Measurements from ENCODE around the gene ISYNA1. TPM values are rescaled to one million over a fixed set of nuclear protein-coding genes. Genes with fewer than 3 reads are reported as not detected.

The ISYNA1 gene
- total and polyA plus RNA-seq, 2 of the 4 experiments (the other 2 are of a cell fraction): 3.4 to 24.7 TPM

- Histone ChIP-seq H3K4me1 (ENCODE audit: control insufficient read depth, insufficient read depth, low read length) (peaks cover 9% of the 10 kb centered on the region; the same call in 1 of the 2 replicates), H3K4ac (ENCODE audit: low read depth, low read length) (0 out of 2 replicates have a peak overlapping the region, but pooled peaks have one; percentile 48), H4K8ac (ENCODE audit: low read depth in 2 of 2, low read length in 2 of 2) (no peak overlapping the region), H3K9ac (ENCODE audit: low read depth, low read length) (no peak overlapping the region), H3K79me1 (ENCODE audit: low read depth in 1 of 2, low read length in 2 of 2) (peaks cover 0 to 34% of the 10 kb centered on the region in 2 experiments; a peak in 3 of 4 replicates), H2AK5ac (ENCODE audit: low read depth, low read length) (no peak overlapping the region), H4K91ac (ENCODE audit: insufficient read depth, low read depth, low read length) (no peak overlapping the region), H2AK9ac (replicated peaks; ENCODE audit: low read depth, low read length, poor library complexity) (peak overlapping the region; percentile 15), H2BK15ac (ENCODE audit: low read depth, low read length) (no peak overlapping the region), H2BK20ac (ENCODE audit: low read depth, low read length) (no peak overlapping the region), H3K9me1 (ENCODE audit: insufficient read depth, low read length) (peaks cover 5% of the 10 kb centered on the region; the same call in 1 of the 2 replicates), H2BK5ac (ENCODE audit: low read depth, low read length, poor library complexity, severe bottlenecking) (no peak overlapping the region), H3K9me3 (ENCODE audit: control insufficient read depth, insufficient read depth, low read length) (no peaks in the 10 kb centered on the region), H4K5ac (ENCODE audit: low read depth, low read length) (no peak overlapping the region), H3K27ac (ENCODE audit: insufficient read depth, low read length) (no peak overlapping the region), H3K4me2 (ENCODE audit: low read depth, low read length) (no peak overlapping the region), H4K20me1 (ENCODE audit: insufficient read depth, low read length) (peaks cover 24% of the 10 kb centered on the region), H3K27me3 (ENCODE audit: control insufficient read depth, insufficient read depth, low read length) (no peaks in the 10 kb centered on the region), H3K23ac (ENCODE audit: low read depth, low read length) (no peak overlapping the region), H3K4me3 (ENCODE audit: insufficient read depth, low read depth, low read length) (no peak overlapping the region), H3K56ac (ENCODE audit: extremely low read depth, insufficient read depth, low read length) (no peak overlapping the region), H2BK120ac (ENCODE audit: low read depth, low read length) (no peak overlapping the region), H3K36me3 (ENCODE audit: control insufficient read depth, insufficient read depth, low read length) (peaks cover 9% of the 10 kb centered on the region; the same call in 1 of the 2 replicates), H2AFZ (replicated peaks; ENCODE audit: low read length, poor library complexity) (peak overlapping the region; percentile 18), H3K14ac (replicated peaks; ENCODE audit: low read depth, low read length) (no peak overlapping the region), H3K18ac (ENCODE audit: low read depth, low read length) (no peak overlapping the region)
- BruUV-seq (replicated peaks): no TSS peak
- in situ Hi-C loops (cut with MboI; ENCODE audit: low sequenced_read_pairs) (no loop called here), intact Hi-C loops (cut with micrococcal nuclease) (no loop called here), dilution Hi-C loops (cut with HindIII; ENCODE audit: low sequenced_read_pairs, unreplicated experiment) (no loop called here)
- no peak for ATAC-seq (ENCODE audit: low read depth)
- TF ChIP-seq CHD1 (IDR thresholded peaks at IDR 0.05; ENCODE audit: low read depth, low read length): no peak
- TF ChIP-seq NFE2L2 (IDR thresholded peaks at IDR 0.05; ENCODE audit: low read depth, low read length): no peak
- TF ChIP-seq RFX5 (IDR thresholded peaks at IDR 0.05; ENCODE audit: low read depth, low read length): no peak
- TF ChIP-seq MAZ (IDR thresholded peaks at IDR 0.05; ENCODE audit: borderline replicate concordance, low read depth, low read length): no peak
- no peak for TF ChIP-seq BHLHE40 (IDR thresholded peaks at IDR 0.05; ENCODE audit: low read depth, low read length)
- TF ChIP-seq FOS (IDR thresholded peaks at IDR 0.05; ENCODE audit: low read depth, low read length): no peak
- TF ChIP-seq RCOR1 (IDR thresholded peaks at IDR 0.05; ENCODE audit: insufficient replicate concordance, low read length): no peak
- no peak for TF ChIP-seq CTCF (conservative IDR thresholded peaks at IDR 0.05; ENCODE audit: low read depth, low read length)
- TF ChIP-seq RAD21 (IDR thresholded peaks at IDR 0.05; ENCODE audit: low read length): no peak
- TF ChIP-seq USF2 (IDR thresholded peaks at IDR 0.05; ENCODE audit: low read depth, low read length): no peak
- ChIA-PET CTCF (interaction anchor here (1.3 kb wide), 1 partner anchor 111 kb away, joined by 4 read pairs; no protein-coding TSS in a partner anchor), POLR2A (ENCODE audit: unreplicated experiment) (no interaction called here)
- 60% methylated on average over 1 of the region's 6 CpGs; no CpG with 5 or more reads in 1 of the 2 experiments for WGBS, 2 experiments (ENCODE audit: extremely low coverage in 2 of 2, insufficient read length in 1 of 2)
- DNase-seq: no peak
Observed at GRCh38 chr19:18390065-18390907, 47.6 kb downstream of the ISYNA1 start.
